ENCODE data around the gene ZBTB47. TPM values are rescaled to one million over a fixed set of nuclear protein-coding genes. Genes with fewer than 3 reads are reported as not detected.

Gene ZBTB47
- total RNA-seq (10 to 100 TPM; 23.8 to 47.4 TPM), polyA plus RNA-seq (ENCODE audit: insufficient read length in 2 of 2) (10 to 100 TPM; 58.8 to 59.5 TPM)
- long read RNA-seq, donor 1, partial matches to known transcripts = 19 of 19 reads
- long read RNA-seq, donor 1, other reads (novel, unspliced or antisense) = 0 of 19 reads
- long read RNA-seq, donor 2, partial matches to known transcripts = 6 of 6 reads
- long read RNA-seq, donor 2, other reads (novel, unspliced or antisense) = 0 of 6 reads
- long read RNA-seq, donor 3, partial matches to known transcripts = 6 of 19 reads
- long read RNA-seq, donor 3, other reads (novel, unspliced or antisense) = 13 of 19 reads
- long read RNA-seq, donor 4 = 0 reads

DNA sequence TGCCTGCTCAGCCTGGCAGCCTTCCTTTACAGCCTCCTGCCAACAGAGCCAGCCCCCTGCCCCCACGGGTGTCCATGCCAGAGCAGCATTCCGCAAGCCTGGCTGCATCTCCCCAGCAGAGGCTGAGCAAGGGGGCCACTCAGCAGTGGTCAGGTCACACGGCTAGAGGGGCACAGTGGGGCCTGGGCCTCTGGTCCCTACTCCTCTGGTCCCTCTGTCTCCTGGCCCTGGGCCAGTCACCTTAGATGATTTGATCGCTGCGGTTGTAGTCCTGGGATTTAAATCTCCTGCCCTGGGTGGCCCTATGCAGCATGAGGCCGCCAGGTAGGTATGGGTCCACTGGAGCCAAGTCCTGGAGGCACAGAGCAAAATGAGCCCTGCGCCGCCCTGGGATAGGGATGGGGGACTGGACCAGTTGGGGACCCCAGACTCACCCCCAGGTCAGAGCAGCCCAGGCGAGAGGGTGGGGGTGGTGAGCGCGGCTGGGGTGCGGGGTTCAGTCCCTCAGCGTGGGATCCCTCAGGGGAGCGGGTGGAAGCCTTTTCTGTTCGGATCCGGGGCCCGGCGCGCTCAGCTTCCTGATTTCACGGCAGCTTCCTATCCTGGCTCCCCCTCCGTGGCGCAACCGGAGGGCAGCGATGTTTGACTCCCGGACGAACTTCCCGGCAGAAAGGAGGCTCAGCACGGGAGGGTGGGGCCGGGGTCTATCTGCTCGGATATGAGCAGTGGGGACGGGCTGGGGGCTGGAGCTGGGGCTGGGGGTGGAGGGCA, at the start of gene ZBTB47:
Gene ZBTB47 (plus strand): TSS at position 138 of the 771 bp plus-strand sequence. CDS start 4,659 bp downstream, outside the sequence.
- H3K27ac ChIP-seq (ENCODE audit: low read depth, low read length) = peak within 1 kb of the TSS; percentile 73
- no peaks in the 10 kb centered on the region for H3K9me3 ChIP-seq (ENCODE audit: control insufficient read depth, insufficient read depth, low read length)
- peaks cover 71% of the 10 kb centered on the region for H3K4me1 ChIP-seq (ENCODE audit: control insufficient read depth, insufficient read depth, low read length)
- peak in 2 of 6 donors; percentile 47 to 78 for DNase-seq (ENCODE audit: low read depth in 4 of 6, low spot score in 6 of 6)
- H3K4me3 ChIP-seq (ENCODE audit: low read depth, low read length) = peak within 1 kb of the TSS; percentile 83
- peaks cover 28% of the 10 kb centered on the region for H3K36me3 ChIP-seq (ENCODE audit: control insufficient read depth, insufficient read depth, low read length)
- H3K27me3 ChIP-seq (ENCODE audit: control insufficient read depth, insufficient read depth, low read length) = no peaks in the 10 kb centered on the region
- WGBS (ENCODE audit: insufficient coverage) = 2% methylated on average over 31 of the region's 31 CpGs

DNA sequence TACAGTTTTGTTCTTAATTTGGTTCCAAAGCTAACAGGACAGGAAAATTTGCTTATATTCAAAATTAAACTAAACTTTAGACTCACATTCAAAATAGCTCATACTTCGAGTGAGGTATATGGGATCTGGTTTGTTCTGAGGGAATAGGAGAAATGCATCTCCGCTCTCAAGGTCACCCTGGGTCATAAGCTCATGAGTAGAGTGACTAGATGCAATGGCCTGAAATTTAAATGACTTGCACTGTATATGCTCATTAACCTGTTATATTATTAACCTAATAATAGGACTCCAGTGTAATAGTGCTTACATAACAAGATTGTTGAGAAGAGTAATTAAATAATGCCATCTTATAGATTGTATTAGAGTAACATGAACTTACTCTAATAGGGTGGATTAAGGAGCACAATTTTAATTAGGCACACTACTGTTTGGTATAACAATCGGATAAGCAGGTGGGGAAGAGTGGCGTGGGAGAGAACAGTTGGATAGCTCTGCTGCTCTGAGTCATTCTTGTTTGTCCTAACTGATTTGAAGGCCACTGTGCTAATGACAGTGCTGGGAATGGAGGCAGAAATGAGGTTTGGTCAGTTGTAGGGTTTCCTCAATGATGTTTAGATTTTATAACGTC, 47.8 kb upstream of the ZBTB47 start:
- Histone ChIP-seq H3K4me3 (ENCODE audit: low read depth, low read length) (no peak overlapping the region), H3K27ac (ENCODE audit: low read depth, low read length) (no peak overlapping the region), H3K4me1 (ENCODE audit: control insufficient read depth, insufficient read depth, low read length) (peaks cover 6% of the 10 kb centered on the region), H3K9me3 (ENCODE audit: control insufficient read depth, insufficient read depth, low read length) (no peaks in the 10 kb centered on the region), H3K27me3 (ENCODE audit: control insufficient read depth, insufficient read depth, low read length) (no peaks in the 10 kb centered on the region), H3K36me3 (ENCODE audit: control insufficient read depth, insufficient read depth, low read length) (peaks cover 11% of the 10 kb centered on the region)
- no peak for DNase-seq (ENCODE audit: low read depth in 4 of 6, low spot score in 6 of 6)
- 43% methylated on average over 2 of the region's 5 CpGs for WGBS (ENCODE audit: insufficient coverage)

DNA sequence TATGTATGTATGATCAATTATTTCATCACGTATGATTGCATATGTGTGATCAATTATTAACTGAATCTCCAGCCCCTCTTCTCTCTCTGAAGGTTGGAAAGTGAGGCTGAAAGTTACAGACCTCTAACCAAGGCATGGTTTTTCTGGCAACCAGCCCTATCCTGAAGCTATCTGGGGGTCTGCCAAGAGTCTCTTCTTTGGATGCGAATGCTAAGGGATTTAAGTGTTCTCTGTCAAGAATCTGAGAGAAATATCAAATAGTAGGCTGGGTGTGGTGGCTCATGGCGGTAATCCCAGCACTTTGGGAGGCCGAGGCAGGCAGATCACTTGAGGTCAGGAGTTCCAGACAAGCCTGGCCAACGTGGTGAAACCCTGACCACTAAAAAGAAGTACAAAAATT, 44.9 kb upstream of the ZBTB47 start:
- Histone ChIP-seq H3K9me3 (ENCODE audit: control insufficient read depth, insufficient read depth, low read length) (no peaks in the 10 kb centered on the region), H3K27me3 (ENCODE audit: control insufficient read depth, insufficient read depth, low read length) (no peaks in the 10 kb centered on the region), H3K4me1 (ENCODE audit: control insufficient read depth, insufficient read depth, low read length) (peaks cover 6% of the 10 kb centered on the region), H3K36me3 (ENCODE audit: control insufficient read depth, insufficient read depth, low read length) (peaks cover 11% of the 10 kb centered on the region), H3K27ac (ENCODE audit: low read depth, low read length) (no peak overlapping the region), H3K4me3 (ENCODE audit: low read depth, low read length) (no peak overlapping the region)
- DNase-seq (ENCODE audit: low read depth in 4 of 6, low spot score in 6 of 6) = peak in 4 of 6 donors; percentile 47 to 78 (median 60)
- WGBS (ENCODE audit: insufficient coverage) = 58% methylated on average over 3 of the region's 5 CpGs

DNA sequence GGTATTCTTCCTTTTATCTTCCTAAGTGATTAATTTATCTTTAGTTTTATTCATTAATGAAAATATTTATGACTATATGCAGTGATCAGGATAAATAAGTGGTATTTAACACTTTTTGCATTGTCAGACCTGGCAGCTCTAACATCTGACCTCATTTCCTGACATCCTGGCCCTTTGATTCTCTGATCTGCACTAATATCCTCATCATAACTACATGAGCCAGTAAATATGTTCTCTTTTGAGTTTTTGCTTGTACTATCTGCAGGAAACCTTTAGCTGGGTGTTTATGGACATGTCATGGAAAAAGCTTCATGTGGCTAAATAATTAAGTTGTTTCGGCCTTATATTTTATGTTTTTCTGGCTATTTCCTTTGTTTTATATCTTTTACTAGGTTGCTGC, 42.5 kb upstream of the ZBTB47 start:
- no peak overlapping the region for H3K4me3 ChIP-seq (ENCODE audit: low read depth, low read length)
- H3K9me3 ChIP-seq (ENCODE audit: control insufficient read depth, insufficient read depth, low read length) = no peaks in the 10 kb centered on the region
- no CpG with 5 or more reads among the region's 1 CpG for WGBS (ENCODE audit: insufficient coverage)
- no peaks in the 10 kb centered on the region for H3K27me3 ChIP-seq (ENCODE audit: control insufficient read depth, insufficient read depth, low read length)
- DNase-seq (ENCODE audit: low read depth in 4 of 6, low spot score in 6 of 6) = no peak
- peaks cover 7% of the 10 kb centered on the region for H3K36me3 ChIP-seq (ENCODE audit: control insufficient read depth, insufficient read depth, low read length)
- H3K27ac ChIP-seq (ENCODE audit: low read depth, low read length) = no peak overlapping the region
- H3K4me1 ChIP-seq (ENCODE audit: control insufficient read depth, insufficient read depth, low read length) = peaks cover 6% of the 10 kb centered on the region

DNA sequence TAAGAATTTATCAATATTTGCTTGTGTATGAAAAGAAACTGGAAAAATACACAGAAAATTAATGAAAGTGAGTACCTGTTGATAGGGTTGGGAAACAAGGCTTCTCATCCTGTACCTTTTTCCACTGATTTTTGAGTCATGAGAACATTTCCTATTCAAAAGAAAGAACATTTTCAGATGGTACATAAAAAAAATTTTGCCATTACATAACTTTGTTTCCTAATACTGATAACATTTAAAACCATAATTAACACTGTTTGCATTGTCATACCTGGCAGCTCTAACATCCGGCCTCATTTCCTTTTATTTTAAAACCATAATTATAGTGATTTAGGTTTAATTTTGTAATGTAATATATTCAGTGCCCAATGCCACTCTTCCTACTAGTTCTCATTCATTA, 41.3 kb upstream of the ZBTB47 start:
- H3K4me1 ChIP-seq (ENCODE audit: control insufficient read depth, insufficient read depth, low read length) = peaks cover 6% of the 10 kb centered on the region
- H3K27me3 ChIP-seq (ENCODE audit: control insufficient read depth, insufficient read depth, low read length) = no peaks in the 10 kb centered on the region
- DNase-seq (ENCODE audit: low read depth in 4 of 6, low spot score in 6 of 6) = no peak
- no peak overlapping the region for H3K27ac ChIP-seq (ENCODE audit: low read depth, low read length)
- no peaks in the 10 kb centered on the region for H3K9me3 ChIP-seq (ENCODE audit: control insufficient read depth, insufficient read depth, low read length)
- H3K4me3 ChIP-seq (ENCODE audit: low read depth, low read length) = no peak overlapping the region
- no CpG with 5 or more reads among the region's 1 CpG for WGBS (ENCODE audit: insufficient coverage)
- peaks cover 7% of the 10 kb centered on the region for H3K36me3 ChIP-seq (ENCODE audit: control insufficient read depth, insufficient read depth, low read length)

- DNase-seq (ENCODE audit: low read depth in 4 of 6, low spot score in 6 of 6) = no peak
- peaks cover 7% of the 10 kb centered on the region for H3K36me3 ChIP-seq (ENCODE audit: control insufficient read depth, insufficient read depth, low read length)
- no peaks in the 10 kb centered on the region for H3K27me3 ChIP-seq (ENCODE audit: control insufficient read depth, insufficient read depth, low read length)
- no peaks in the 10 kb centered on the region for H3K9me3 ChIP-seq (ENCODE audit: control insufficient read depth, insufficient read depth, low read length)
- no peak overlapping the region for H3K27ac ChIP-seq (ENCODE audit: low read depth, low read length)
- no CpG with 5 or more reads among the region's 3 CpGs for WGBS (ENCODE audit: insufficient coverage)
- peaks cover 5% of the 10 kb centered on the region for H3K4me1 ChIP-seq (ENCODE audit: control insufficient read depth, insufficient read depth, low read length)
- no peak overlapping the region for H3K4me3 ChIP-seq (ENCODE audit: low read depth, low read length)
These were observed 40.6 kb upstream of the ZBTB47 start for GRCh38 chr3:42612928-42613327.

GRCh38 chr3:42613462-42613861, 40.0 kb upstream of the ZBTB47 start:
- Histone ChIP-seq H3K4me3 (ENCODE audit: low read depth, low read length) (no peak overlapping the region), H3K4me1 (ENCODE audit: control insufficient read depth, insufficient read depth, low read length) (no peaks in the 10 kb centered on the region), H3K9me3 (ENCODE audit: control insufficient read depth, insufficient read depth, low read length) (no peaks in the 10 kb centered on the region), H3K27me3 (ENCODE audit: control insufficient read depth, insufficient read depth, low read length) (no peaks in the 10 kb centered on the region), H3K27ac (ENCODE audit: low read depth, low read length) (no peak overlapping the region), H3K36me3 (ENCODE audit: control insufficient read depth, insufficient read depth, low read length) (peaks cover 5% of the 10 kb centered on the region)
- peak in 1 of 6 donors; percentile 9 for DNase-seq (ENCODE audit: low read depth in 4 of 6, low spot score in 6 of 6)
- WGBS (ENCODE audit: insufficient coverage) = no CpG with 5 or more reads among the region's 2 CpGs

DNA sequence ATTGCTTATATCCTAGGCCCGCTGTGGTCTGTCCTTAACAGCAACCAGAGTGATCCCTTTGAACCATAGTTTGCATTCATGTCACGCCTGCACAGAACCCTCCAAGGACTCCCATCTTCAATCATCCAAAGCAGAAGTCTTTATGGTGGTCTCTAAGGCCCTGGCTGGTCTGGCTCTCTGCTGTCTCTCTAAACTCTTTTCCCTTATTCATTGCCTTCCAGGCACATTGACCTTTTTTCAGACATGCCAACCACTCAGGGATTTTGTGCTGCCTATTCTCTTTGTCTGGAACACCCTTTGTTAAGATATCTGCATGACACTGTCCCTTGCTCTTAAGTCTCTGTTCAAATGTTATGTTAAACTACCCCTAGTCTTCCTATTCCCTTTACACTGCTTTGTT, 21.9 kb upstream of the ZBTB47 start:
- Histone ChIP-seq H3K27ac (ENCODE audit: low read depth, low read length) (no peak overlapping the region), H3K27me3 (ENCODE audit: control insufficient read depth, insufficient read depth, low read length) (no peaks in the 10 kb centered on the region), H3K4me1 (ENCODE audit: control insufficient read depth, insufficient read depth, low read length) (peaks cover 3% of the 10 kb centered on the region), H3K36me3 (ENCODE audit: control insufficient read depth, insufficient read depth, low read length) (peaks cover 23% of the 10 kb centered on the region), H3K9me3 (ENCODE audit: control insufficient read depth, insufficient read depth, low read length) (no peaks in the 10 kb centered on the region), H3K4me3 (ENCODE audit: low read depth, low read length) (no peak overlapping the region)
- peak in 5 of 6 donors; percentile 67 to 94 (median 77) for DNase-seq (ENCODE audit: low read depth in 4 of 6, low spot score in 6 of 6)
- 32% methylated on average over 2 of the region's 2 CpGs for WGBS (ENCODE audit: insufficient coverage)

DNA sequence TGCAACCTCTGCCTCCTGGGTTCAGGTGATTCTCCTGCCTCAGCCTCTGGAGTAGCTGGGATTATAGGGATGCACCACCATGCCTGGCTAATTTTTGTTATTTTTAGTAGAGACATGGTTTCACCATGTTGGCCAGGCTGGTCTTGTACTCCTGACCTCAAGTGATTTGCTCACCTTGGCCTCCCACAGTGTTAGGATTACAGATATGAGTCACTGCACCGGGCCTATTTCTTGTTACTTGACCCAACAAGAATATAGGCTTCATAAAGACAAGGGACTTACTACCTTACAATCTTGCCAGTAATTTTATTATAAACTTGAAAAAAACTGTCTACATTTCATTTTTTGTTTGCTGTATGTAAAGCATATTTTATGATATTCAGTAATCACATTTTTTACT, 21.4 kb upstream of the ZBTB47 start:
- DNase-seq (ENCODE audit: low read depth in 4 of 6, low spot score in 6 of 6) = no peak
- Histone ChIP-seq H3K27me3 (ENCODE audit: control insufficient read depth, insufficient read depth, low read length) (no peaks in the 10 kb centered on the region), H3K4me3 (ENCODE audit: low read depth, low read length) (no peak overlapping the region), H3K27ac (ENCODE audit: low read depth, low read length) (no peak overlapping the region), H3K9me3 (ENCODE audit: control insufficient read depth, insufficient read depth, low read length) (no peaks in the 10 kb centered on the region), H3K4me1 (ENCODE audit: control insufficient read depth, insufficient read depth, low read length) (peaks cover 3% of the 10 kb centered on the region), H3K36me3 (ENCODE audit: control insufficient read depth, insufficient read depth, low read length) (peaks cover 23% of the 10 kb centered on the region)
- WGBS (ENCODE audit: insufficient coverage) = no CpG with 5 or more reads among the region's 1 CpG
